Lung (tissue), 12 donors: Measurements from ENCODE around the gene TAOK1. TPM values are rescaled to one million over a fixed set of nuclear protein-coding genes. Genes with fewer than 3 reads are reported as not detected.

Experiments used
- ATAC-seq: fragments of 200-7000 bp; cut with Tn5 transposase; one replicate; pipeline ENCODE4 v1.9.1; 2020; ENCODE audit warnings: moderate number of reproducible peaks; ENCODE audit not compliant: insufficient read depth, low FRiP score
- DNase-seq, 3 donors: peaks; one replicate each; pipeline ENCODE4 v3.0.0-alpha.2; 2013 to 2017
- H3K27ac ChIP-seq, 2 donors: one replicate each; pipeline ENCODE4 v1.5.1; 2013; ENCODE audit warnings: mild to moderate bottlenecking in 2 of 2, moderate library complexity in 2 of 2, control low read depth in 1 of 2, inconsistent platforms in 1 of 2, low read depth in 1 of 2, low read length in 1 of 2
- H3K27me3 ChIP-seq, 3 donors: one replicate each; pipeline ENCODE4 v1.5.1; 2013; ENCODE audit warnings: low read length in 2 of 3; ENCODE audit not compliant: control insufficient read depth in 3 of 3, insufficient read depth in 3 of 3
- H3K36me3 ChIP-seq, 4 donors: one replicate each; pipeline ENCODE4 v1.5.1; 2013; ENCODE audit warnings: low read length in 4 of 4, mild to moderate bottlenecking in 1 of 4, moderate library complexity in 1 of 4; ENCODE audit not compliant: control insufficient read depth in 4 of 4, insufficient read depth in 4 of 4
- H3K4me1 ChIP-seq, 5 donors: one replicate each; pipeline ENCODE4 v1.5.1; 2013; ENCODE audit warnings: low read length in 5 of 5, mild to moderate bottlenecking in 2 of 5, moderate library complexity in 1 of 5; ENCODE audit not compliant: control insufficient read depth in 5 of 5, insufficient read depth in 5 of 5
- H3K4me3 ChIP-seq: one replicate; pipeline ENCODE4 v1.5.1; 2013; ENCODE audit warnings: mild to moderate bottlenecking, control low read depth, moderate library complexity
- H3K9ac ChIP-seq, 2 donors: one replicate each; pipeline ENCODE4 v1.5.1; 2013; ENCODE audit warnings: low read length in 2 of 2, control low read depth in 1 of 2; ENCODE audit not compliant: insufficient read depth in 1 of 2
- H3K9me3 ChIP-seq, 4 donors: one replicate each; pipeline ENCODE4 v1.5.1; 2013; ENCODE audit warnings: low read length in 3 of 4, mild to moderate bottlenecking in 1 of 4, moderate library complexity in 1 of 4; ENCODE audit not compliant: control insufficient read depth in 4 of 4, insufficient read depth in 3 of 4
- WGBS, 2 donors: extraction: QIAGEN DNeasy Blood & Tissue Kit; methylation state at CpG; one replicate each; pipeline ENCODE4 v1.1.7; 2013; 5-methylcytosine and 5-hydroxymethylcytosine counted together
- polyA plus RNA-seq, 2 donors: library from polyadenylated mRNA; stranded (reverse); fragments of 200-250 nt; gene quantifications; one replicate each; pipeline ENCODE4 v1.2.1, GENCODE V29; 2013
- total RNA-seq, 2 donors: library from RNA; depleted of rRNA in 1 of 2; stranded (reverse); fragments of >200 nt in 1 of 2; gene quantifications; one replicate each; pipeline ENCODE4 v1.2.1, GENCODE V29; 2014 to 2021
- TF ChIP-seq, protein P1 (sequence below): IDR thresholded peaks from 2 replicates; pipeline ENCODE4 v1.5.1; 2012; ENCODE audit warnings: mild to moderate bottlenecking; ENCODE audit errors: control extremely low read depth, extremely low read depth
- donor health status: control.
- donor health status: control.
- donor health status: Bipolar disorder and iron deficiency.
- donor health status: healthy.
- donor health status: DM: yes; HTN: yes; CAD: no.

Gene TAOK1
- total and polyA plus RNA-seq, 4 donors = 8.8 to 81.0 (median 37.3) TPM

DNA sequence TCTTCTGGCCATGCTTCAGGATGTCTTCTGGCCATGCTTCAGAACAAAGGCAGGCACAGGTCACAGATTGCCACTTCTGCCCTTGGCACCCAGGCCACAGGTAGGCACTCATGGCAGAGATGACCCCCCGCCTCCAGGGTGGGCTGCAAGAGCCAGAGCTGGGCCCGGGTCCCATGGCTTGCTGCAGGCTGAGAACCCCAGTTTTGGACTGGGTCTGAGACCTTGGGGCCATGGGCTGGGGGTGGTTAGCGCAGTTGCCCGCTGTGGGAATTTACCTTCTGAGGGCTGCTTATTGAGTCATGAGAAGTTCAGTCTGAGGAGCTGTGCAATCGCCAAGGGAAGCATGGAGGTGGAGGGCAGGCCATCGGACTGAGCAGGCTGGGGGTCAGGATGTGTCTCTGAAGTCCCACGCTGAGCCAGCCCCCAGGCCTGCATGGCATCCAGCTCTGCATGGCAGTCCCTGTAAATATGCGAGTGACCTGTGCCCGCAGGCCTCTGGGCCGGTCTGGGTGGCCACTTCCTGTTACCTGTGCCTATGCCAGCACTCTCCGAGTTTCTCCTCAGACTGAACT is 204.4 kb downstream of the TAOK1 start:
- ATAC-seq = no peak
- Histone ChIP-seq H3K4me1 (peaks cover 10 to 59% (median 21%) of the 10 kb centered on the region in 5 donors), H3K9me3 (no peaks in the 10 kb centered on the region), H3K27ac (no peak overlapping the region), H3K9ac (no peak overlapping the region), H3K4me3 (no peak overlapping the region), H3K36me3 (no peaks in the 10 kb centered on the region), H3K27me3 (no peaks in the 10 kb centered on the region)
- WGBS, 2 donors = 88 to 91% methylated on average over 11 of the region's 11 CpGs
- DNase-seq = no peak
- TF ChIP-seq, protein P1, sequence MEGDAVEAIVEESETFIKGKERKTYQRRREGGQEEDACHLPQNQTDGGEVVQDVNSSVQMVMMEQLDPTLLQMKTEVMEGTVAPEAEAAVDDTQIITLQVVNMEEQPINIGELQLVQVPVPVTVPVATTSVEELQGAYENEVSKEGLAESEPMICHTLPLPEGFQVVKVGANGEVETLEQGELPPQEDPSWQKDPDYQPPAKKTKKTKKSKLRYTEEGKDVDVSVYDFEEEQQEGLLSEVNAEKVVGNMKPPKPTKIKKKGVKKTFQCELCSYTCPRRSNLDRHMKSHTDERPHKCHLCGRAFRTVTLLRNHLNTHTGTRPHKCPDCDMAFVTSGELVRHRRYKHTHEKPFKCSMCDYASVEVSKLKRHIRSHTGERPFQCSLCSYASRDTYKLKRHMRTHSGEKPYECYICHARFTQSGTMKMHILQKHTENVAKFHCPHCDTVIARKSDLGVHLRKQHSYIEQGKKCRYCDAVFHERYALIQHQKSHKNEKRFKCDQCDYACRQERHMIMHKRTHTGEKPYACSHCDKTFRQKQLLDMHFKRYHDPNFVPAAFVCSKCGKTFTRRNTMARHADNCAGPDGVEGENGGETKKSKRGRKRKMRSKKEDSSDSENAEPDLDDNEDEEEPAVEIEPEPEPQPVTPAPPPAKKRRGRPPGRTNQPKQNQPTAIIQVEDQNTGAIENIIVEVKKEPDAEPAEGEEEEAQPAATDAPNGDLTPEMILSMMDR = no peak

DNA sequence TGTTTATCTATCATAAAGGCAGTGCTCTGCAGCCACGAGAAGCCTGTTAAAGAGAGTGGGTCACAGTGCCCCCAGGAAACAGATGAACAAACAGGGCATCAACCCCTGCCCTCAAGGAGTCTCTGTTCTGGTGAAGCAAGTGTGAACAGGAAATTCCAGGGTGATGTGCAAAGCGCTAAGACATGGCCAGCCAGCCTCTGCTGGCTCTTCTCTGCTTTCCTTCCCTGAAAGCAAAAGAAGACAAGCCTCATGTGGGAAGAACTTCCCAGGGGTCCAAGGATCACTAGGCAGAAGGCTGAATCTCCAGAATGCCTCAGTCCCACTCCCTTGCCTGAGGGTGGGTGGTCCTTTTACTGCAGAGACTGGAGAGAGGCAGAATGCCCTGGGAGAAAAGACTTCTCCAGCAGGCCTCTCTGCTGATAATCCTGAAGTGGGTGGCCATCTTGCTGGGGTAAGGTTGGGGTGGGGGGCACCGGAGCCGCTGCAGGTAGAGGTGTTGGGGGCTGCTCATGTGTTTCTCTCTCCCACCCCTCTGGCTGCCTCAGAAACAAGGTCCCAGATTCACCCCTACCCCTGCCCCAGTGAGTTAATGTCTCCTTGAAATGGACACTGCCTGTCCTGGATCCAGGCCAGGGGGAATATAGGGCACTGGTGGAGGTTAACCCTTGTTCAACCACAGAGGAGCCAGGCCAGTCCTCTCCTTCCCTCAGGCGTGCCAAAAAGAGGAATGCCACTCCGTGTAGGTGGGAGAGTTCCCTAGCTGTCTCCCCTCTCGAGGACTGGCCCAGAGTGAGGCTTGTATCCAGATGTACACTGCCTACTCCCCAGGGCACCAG is 205.2 kb downstream of the TAOK1 start:
- TF ChIP-seq, protein P1 = no peak
- peak in 1 of 3 donors; percentile 37 for DNase-seq
- H3K27ac ChIP-seq = no peak overlapping the region
- peaks cover 6 to 53% (median 14%) of the 10 kb centered on the region in 5 donors for H3K4me1 ChIP-seq
- WGBS, 2 donors = 81 to 86% methylated on average over 7 of the region's 7 CpGs
- no peak overlapping the region for H3K9ac ChIP-seq
- no peak for ATAC-seq
- no peaks in the 10 kb centered on the region for H3K36me3 ChIP-seq
- H3K27me3 ChIP-seq = no peaks in the 10 kb centered on the region
- H3K4me3 ChIP-seq = no peak overlapping the region
- no peaks in the 10 kb centered on the region for H3K9me3 ChIP-seq

DNA sequence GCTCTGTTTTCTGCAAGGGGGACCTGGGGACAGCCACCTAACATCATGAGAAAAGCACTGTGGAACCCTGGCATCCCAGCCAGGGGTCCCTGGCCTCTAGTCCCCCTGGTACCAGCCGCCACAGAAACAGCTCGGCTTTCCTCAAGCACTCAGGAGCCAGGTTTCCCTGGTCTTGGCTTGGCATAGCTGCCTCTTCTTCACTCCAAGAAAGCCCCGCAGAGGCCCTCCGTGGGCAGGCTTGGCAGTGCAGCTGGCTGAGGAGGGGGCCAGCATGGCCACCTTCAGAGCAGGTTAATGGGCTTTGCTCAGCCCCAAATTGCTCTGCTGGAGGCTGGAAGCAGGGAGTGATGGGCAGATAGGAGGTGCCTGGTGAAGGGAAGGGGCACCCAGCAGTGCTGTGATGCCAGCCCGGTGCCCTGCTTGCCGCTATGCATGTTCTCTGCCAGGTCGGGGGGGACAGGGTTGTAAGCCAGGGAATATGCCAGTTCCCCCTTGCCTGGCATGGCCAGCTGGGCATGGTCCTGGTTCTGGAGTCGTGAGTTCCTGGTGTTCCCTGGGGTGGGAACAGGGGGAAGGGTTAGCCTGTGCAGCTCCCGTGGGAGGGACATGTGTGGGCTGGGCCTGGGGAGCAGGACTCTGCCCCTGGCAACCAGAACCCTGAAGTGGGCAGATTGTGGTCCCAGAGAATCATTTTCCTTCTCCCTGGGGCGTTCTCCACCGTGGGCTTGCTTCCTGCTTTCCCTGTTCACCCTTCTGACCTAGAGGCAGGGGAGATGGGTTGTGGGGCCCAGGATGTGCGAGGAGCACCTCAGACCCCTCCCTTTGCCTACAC is 206.0 kb downstream of the TAOK1 start:
- Histone ChIP-seq H3K4me3 (no peak overlapping the region), H3K9ac (no peak overlapping the region), H3K4me1 (peaks cover 4 to 45% (median 9%) of the 10 kb centered on the region in 5 donors), H3K27ac (no peak overlapping the region), H3K27me3 (no peaks in the 10 kb centered on the region), H3K36me3 (no peaks in the 10 kb centered on the region), H3K9me3 (no peaks in the 10 kb centered on the region)
- DNase-seq = no peak
- TF ChIP-seq, protein P1 = no peak
- ATAC-seq = no peak
- 88 to 89% methylated on average over 12 of the region's 12 CpGs for WGBS, 2 donors
